ENCODE measurements around the gene METTL22. TPM values are rescaled to one million over a fixed set of nuclear protein-coding genes. Genes with fewer than 3 reads are reported as not detected.

The METTL22 gene
- total RNA-seq, 3 donors from 2014 or later, result 24.1 to 41.0 (median 30.8) TPM

GRCh38 chr16:8676160-8676547 lies 54.7 kb downstream of the METTL22 start:
- no peak for TF ChIP-seq CTCF (IDR thresholded peaks at IDR 0.05)
- Histone ChIP-seq H3K9me3 (no peaks in the 10 kb centered on the region), H3K4me1 (ENCODE audit: low read depth) (peaks cover 6% of the 10 kb centered on the region), H3K36me3 (ENCODE audit: low read depth) (no peaks in the 10 kb centered on the region), H3K4me3 (no peak overlapping the region)
- ATAC-seq, result no peak
- no peak for DNase-seq
- intact Hi-C loops (cut with DNase I, micrococcal nuclease), result loop anchor here in 1 of 2 donors (10.0 kb wide), 1 partner anchor 109 kb away; no protein-coding TSS in a partner anchor

DNA sequence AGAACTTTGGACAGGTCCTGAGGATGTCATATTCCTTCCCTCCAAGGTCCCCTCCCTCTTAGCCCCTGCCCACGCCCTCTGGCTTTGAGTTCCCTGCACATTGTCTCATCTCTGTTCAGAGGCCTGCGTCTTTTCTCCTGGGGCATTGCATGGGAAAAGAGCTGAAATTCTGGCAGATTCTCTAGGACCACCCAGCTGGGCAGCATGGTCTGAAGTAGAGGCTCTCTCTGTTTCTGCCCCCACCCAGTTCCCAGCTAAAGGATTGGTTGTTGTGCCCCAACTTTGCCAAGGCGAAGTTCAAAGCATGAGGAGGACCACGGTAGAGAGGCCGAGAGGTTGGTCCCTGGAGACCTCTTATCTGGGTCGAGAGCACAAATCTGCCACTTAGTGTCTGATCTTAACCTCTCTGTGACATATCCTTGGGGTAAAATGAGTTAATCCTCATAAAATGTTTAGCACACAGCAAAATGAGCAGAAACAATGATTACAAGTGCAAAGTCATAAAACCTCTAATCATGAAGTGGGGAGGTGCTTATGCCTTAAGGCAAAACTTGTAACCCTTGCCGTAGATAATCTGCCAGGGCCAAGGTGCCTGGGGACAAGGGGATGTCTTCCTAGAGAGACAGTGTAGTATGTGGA lies 55.4 kb downstream of the METTL22 start:
- intact Hi-C loops (cut with DNase I, micrococcal nuclease), result loop anchor here in 1 of 2 donors (10.0 kb wide), 1 partner anchor 108 kb away; no protein-coding TSS in a partner anchor
- TF ChIP-seq CTCF (IDR thresholded peaks at IDR 0.05), result no peak

GRCh38 chr16:8677481-8677880 lies 56.0 kb downstream of the METTL22 start:
- Histone ChIP-seq H3K4me1 (ENCODE audit: low read depth) (peaks cover 6% of the 10 kb centered on the region), H3K36me3 (ENCODE audit: low read depth) (no peaks in the 10 kb centered on the region), H3K9me3 (no peaks in the 10 kb centered on the region), H3K4me3 (no peak overlapping the region)
- TF ChIP-seq CTCF (IDR thresholded peaks at IDR 0.05), result no peak
- intact Hi-C loops (cut with DNase I, micrococcal nuclease), result loop anchor here in 1 of 2 donors (10.0 kb wide), 1 partner anchor 107 kb away; no protein-coding TSS in a partner anchor
- DNase-seq (no peak), ATAC-seq (no peak)

More for the DNA sequence above, 55.4 kb downstream of the METTL22 start:
- H3K4me1 ChIP-seq (ENCODE audit: low read depth), result peaks cover 6% of the 10 kb centered on the region
- DNase-seq (no peak), ATAC-seq (no peak)
- H3K36me3 ChIP-seq (ENCODE audit: low read depth), result no peaks in the 10 kb centered on the region
- no peaks in the 10 kb centered on the region for H3K9me3 ChIP-seq
- no peak overlapping the region for H3K4me3 ChIP-seq

DNA sequence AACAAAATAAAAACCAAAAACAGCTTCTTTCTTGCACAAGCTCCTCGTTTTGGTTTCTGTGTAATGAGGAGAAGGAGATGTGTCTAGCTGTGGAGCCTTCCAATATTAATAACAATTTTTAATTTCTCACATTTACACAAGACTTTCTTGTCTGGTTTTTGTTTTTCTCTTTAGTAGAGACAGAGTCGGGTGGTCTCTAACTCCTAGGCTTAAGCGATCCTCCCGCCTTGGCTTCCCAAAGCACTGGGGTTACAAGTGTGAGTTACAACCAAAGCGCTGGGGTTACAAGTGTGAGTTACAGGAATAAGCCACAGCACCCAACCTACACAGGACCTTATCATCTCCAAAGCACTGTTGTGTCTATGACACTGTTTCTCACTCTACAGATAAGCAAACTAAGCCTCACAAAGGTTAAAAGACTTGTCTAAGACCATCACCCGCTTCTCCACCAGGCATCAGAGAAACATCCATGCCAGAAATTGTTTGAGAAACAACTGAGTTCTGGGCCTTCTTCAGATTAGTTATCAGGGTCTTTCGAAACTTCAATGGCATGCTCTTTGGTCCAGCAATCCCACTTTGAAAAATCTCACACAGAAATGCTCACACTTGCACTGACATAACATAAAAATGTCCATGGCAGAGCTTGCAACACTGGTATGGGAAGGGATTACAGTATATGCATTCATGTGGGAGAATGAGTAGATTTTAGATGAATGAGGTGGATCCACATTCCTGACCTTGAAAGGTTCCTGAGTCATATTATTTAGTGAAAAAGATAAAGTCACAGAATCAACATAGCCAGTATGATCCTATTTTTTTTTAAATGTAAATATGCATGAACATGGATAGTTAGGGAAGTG lies 56.8 kb downstream of the METTL22 start:
- DNase-seq (no peak), ATAC-seq (no peak)
- H3K9me3 ChIP-seq, result no peaks in the 10 kb centered on the region
- intact Hi-C loops (cut with DNase I, micrococcal nuclease), result loop anchor here in 1 of 2 donors (10.0 kb wide), 1 partner anchor 107 kb away; no protein-coding TSS in a partner anchor
- TF ChIP-seq CTCF (IDR thresholded peaks at IDR 0.05), result no peak
- no peaks in the 10 kb centered on the region for H3K36me3 ChIP-seq (ENCODE audit: low read depth)
- peaks cover 6% of the 10 kb centered on the region for H3K4me1 ChIP-seq (ENCODE audit: low read depth)
- no peak overlapping the region for H3K4me3 ChIP-seq

- no peak for TF ChIP-seq CTCF (IDR thresholded peaks at IDR 0.05)
- Histone ChIP-seq H3K36me3 (ENCODE audit: low read depth) (no peaks in the 10 kb centered on the region), H3K4me1 (ENCODE audit: low read depth) (peaks cover 6% of the 10 kb centered on the region), H3K9me3 (no peaks in the 10 kb centered on the region), H3K4me3 (no peak overlapping the region)
- ATAC-seq, result no peak
- intact Hi-C loops (cut with DNase I, micrococcal nuclease), result loop anchor here in 1 of 2 donors (10.0 kb wide), 1 partner anchor 106 kb away; no protein-coding TSS in a partner anchor
- DNase-seq, result no peak
These were observed 57.7 kb downstream of the METTL22 start for GRCh38 chr16:8679151-8679550.
